Left ventricle myocardium inferior (tissue), 1 donor: Measurements from ENCODE around the gene ATN1. TPM values are rescaled to one million over a fixed set of nuclear protein-coding genes. Genes with fewer than 3 reads are reported as not detected.
A peak's percentile ranks its signal among the peaks of the same experiment; 100 is the strongest.

Experiments used
- DNase-seq: peaks from one replicate; pipeline ENCODE4 v3.0.0-alpha.2; 2020
- H3K27ac ChIP-seq: fragments of 200-600 bp; replicated peaks from 2 replicates; pipeline ENCODE4 v1.8.0; 2021
- H3K27me3 ChIP-seq: fragments of 200-600 bp; 2 replicates; pipeline ENCODE4 v1.8.0; 2021; ENCODE audit warnings: low read depth
- H3K36me3 ChIP-seq: fragments of 200-600 bp; 2 replicates; pipeline ENCODE4 v1.8.0; 2021
- H3K4me1 ChIP-seq: fragments of 200-600 bp; 2 replicates; pipeline ENCODE4 v1.8.0; 2021
- H3K4me3 ChIP-seq: fragments of 200-600 bp; 2 replicates; pipeline ENCODE4 v1.8.0; 2021; ENCODE audit warnings: mild to moderate bottlenecking, moderate library complexity
- H3K9me3 ChIP-seq: fragments of 200-600 bp; replicated peaks from 2 replicates; pipeline ENCODE4 v1.8.0; 2021
- intact Hi-C: fragments of 100-400 bp; cut with micrococcal nuclease; formaldehyde crosslinking; loops from one replicate; pipeline ENCODE4 v1.11.0; 2022
- total RNA-seq: library from RNA; stranded (reverse); fragmentation: NEBNext Ultra II Directional; extraction: Animal tissue kit (Norgen Biotek cat#: 25700); gene quantifications from one replicate; pipeline ENCODE4 v1.2.1, GENCODE V29; 2021
- TF ChIP-seq, protein P1 (sequence below): fragments of 200-600 bp; IDR thresholded peaks from 2 replicates; pipeline ENCODE4 v1.8.0; 2021; ENCODE audit warnings: antibody characterized with exemption, mild to moderate bottlenecking, borderline replicate concordance
- donor health status: DM: no; HTN: yes; CAD: no; lungs with severe emphysema.

Gene ATN1
- total RNA-seq, 1 donor from 2014 or later = 71.4 TPM

DNA sequence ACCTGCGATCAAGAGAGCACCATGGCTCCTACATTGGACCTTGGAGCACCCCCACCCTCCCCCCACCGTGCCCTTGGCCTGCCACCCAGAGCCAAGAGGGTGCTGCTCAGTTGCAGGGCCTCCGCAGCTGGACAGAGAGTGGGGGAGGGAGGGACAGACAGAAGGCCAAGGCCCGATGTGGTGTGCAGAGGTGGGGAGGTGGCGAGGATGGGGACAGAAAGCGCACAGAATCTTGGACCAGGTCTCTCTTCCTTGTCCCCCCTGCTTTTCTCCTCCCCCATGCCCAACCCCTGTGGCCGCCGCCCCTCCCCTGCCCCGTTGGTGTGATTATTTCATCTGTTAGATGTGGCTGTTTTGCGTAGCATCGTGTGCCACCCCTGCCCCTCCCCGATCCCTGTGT lies 14.0 kb downstream of the ATN1 start:
- intact Hi-C loops = no loop called here
- DNase-seq = no peak

DNA sequence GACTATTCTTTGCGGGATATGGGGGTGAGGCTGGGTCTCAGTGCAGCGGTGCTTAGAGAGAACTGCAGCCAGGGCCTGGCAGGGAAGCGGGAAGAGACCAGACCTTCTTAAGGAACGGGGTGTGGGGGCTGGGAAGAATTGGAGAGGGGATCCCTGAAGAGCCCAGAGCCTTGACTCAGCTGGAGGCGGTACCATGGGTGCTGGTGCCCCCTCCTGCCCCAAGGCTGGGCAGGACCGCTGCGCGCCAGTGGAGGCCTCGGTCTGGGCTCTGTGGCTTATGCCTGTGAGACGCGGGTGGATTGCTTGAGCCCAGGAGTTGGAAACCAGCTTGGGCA lies 14.5 kb downstream of the ATN1 start:
- no peaks in the 10 kb centered on the region for H3K27me3 ChIP-seq
- intact Hi-C loops = no loop called here
- TF ChIP-seq, protein P1, sequence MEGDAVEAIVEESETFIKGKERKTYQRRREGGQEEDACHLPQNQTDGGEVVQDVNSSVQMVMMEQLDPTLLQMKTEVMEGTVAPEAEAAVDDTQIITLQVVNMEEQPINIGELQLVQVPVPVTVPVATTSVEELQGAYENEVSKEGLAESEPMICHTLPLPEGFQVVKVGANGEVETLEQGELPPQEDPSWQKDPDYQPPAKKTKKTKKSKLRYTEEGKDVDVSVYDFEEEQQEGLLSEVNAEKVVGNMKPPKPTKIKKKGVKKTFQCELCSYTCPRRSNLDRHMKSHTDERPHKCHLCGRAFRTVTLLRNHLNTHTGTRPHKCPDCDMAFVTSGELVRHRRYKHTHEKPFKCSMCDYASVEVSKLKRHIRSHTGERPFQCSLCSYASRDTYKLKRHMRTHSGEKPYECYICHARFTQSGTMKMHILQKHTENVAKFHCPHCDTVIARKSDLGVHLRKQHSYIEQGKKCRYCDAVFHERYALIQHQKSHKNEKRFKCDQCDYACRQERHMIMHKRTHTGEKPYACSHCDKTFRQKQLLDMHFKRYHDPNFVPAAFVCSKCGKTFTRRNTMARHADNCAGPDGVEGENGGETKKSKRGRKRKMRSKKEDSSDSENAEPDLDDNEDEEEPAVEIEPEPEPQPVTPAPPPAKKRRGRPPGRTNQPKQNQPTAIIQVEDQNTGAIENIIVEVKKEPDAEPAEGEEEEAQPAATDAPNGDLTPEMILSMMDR = no peak
- H3K9me3 ChIP-seq = no peaks in the 10 kb centered on the region
- peaks cover 89% of the 10 kb centered on the region for H3K4me1 ChIP-seq
- DNase-seq = no peak
- no peak overlapping the region for H3K4me3 ChIP-seq
- peak overlapping the region; percentile 99 for H3K27ac ChIP-seq
- H3K36me3 ChIP-seq = peaks cover 42% of the 10 kb centered on the region

More for the DNA sequence above, 14.0 kb downstream of the ATN1 start:
- Histone ChIP-seq H3K9me3 (no peaks in the 10 kb centered on the region), H3K27me3 (no peaks in the 10 kb centered on the region), H3K36me3 (peaks cover 39% of the 10 kb centered on the region), H3K4me1 (peaks cover 91% of the 10 kb centered on the region), H3K27ac (peak overlapping the region; percentile 55), H3K4me3 (no peak overlapping the region)
- TF ChIP-seq, protein P1 = no peak

DNA sequence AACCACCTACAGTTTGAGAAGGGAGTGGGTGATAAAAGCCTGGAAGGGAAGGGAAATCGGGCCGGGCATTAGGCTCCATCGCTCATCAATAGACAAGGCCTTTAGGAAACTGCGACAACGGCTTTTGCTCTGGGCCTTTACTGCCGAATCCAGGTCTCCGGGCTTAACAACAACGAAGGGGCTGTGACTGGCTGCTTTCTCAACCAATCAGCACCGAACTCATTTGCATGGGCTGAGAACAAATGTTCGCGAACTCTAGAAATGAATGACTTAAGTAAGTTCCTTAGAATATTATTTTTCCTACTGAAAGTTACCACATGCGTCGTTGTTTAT lies 15.6 kb downstream of the ATN1 start:
- Histone ChIP-seq H3K4me1 (peaks cover 80% of the 10 kb centered on the region), H3K27ac (peak overlapping the region; percentile 99), H3K4me3 (peak overlapping the region; percentile 90), H3K36me3 (peaks cover 44% of the 10 kb centered on the region), H3K9me3 (no peaks in the 10 kb centered on the region), H3K27me3 (no peaks in the 10 kb centered on the region)
- peak; percentile 71 for DNase-seq
- TF ChIP-seq, protein P1 = no peak
- intact Hi-C loops = no loop called here

DNA sequence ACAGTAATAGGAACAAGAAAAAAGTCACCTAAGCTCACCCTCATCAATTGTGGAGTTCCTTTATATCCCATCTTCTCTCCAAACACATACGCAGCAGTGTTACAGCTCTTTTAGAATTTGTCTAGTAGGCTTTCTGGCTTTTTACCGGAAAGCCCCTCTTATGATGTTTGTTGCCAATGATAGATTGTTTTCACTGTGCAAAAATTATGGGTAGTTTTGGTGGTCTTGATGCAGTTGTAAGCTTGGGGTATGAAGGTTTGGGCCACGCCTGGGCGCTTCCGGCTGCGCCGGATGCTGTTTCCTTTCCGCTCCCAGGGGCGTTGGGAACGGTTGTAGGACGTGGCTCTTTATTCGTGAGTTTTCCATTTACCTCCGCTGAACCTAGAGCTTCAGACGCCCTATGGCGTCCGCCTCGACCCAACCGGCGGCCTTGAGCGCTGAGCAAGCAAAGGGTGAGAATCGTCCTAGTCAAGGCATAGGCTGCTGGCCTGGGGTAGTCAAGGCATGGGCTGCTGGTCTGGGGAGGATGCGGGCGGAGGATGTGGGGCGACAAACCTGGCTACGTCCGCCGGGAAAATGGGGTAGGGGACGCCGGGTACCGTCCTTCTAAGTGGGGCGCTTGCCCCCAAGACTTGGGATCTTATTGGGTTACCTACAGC lies 16.1 kb downstream of the ATN1 start, which contains the start of the genes C12orf57 and RNU7-1:
Gene C12orf57, plus strand, starts transcription at position 301 of the 659 bp plus-strand sequence. Its CDS starts 100 bp downstream, at position 401.
Gene RNU7-1, plus strand, starts transcription at position 95 of the 659 bp plus-strand sequence.
- TF ChIP-seq, protein P1 = no peak
- Histone ChIP-seq H3K27me3 (no peaks in the 10 kb centered on the region), H3K4me1 (peaks cover 75% of the 10 kb centered on the region), H3K4me3 (peak within 1 kb of the TSS; percentile 90), H3K27ac (peak within 1 kb of the TSS; percentile 99), H3K36me3 (peaks cover 44% of the 10 kb centered on the region), H3K9me3 (no peaks in the 10 kb centered on the region)
- DNase-seq = peak; percentile 77
- intact Hi-C loops = no loop called here

DNA sequence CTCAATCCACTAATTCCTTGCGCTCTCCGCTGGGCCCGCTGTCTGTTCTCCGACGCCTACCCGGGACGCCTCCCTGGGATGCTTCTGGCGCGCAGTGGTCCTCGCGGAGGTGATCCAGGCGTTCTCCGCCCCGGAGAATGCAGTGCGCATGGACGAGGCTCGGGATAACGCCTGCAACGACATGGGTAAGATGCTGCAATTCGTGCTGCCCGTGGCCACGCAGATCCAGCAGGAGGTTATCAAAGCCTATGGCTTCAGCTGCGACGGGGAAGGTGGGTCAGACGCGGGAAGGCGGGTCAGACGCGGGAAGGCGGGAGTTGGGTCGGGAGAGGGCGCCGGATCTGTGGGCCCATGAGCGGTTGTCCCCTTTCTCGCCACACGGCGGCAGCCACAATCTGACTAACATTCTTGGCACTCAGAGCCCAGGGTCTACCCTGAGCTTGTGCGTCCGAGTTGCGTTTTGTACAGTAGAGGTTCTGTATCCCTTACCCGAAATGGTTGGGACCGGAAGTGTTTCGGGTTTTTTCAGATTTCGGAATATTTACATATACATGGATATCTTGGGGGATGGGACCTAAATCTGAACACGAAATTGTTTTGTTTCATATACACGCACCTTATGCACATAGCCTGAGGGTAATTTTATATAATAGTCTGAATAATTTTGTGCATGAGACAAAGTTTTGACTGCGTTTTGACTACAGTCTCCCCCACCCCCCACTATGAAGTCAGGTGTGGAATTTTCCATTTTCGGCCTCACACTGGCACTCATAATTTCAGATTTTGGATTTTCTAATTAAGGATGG lies 16.8 kb downstream of the ATN1 start:
- Histone ChIP-seq H3K9me3 (no peaks in the 10 kb centered on the region), H3K4me1 (peaks cover 68% of the 10 kb centered on the region), H3K4me3 (peak overlapping the region; percentile 90), H3K36me3 (peaks cover 43% of the 10 kb centered on the region), H3K27ac (peak overlapping the region; percentile 99), H3K27me3 (no peaks in the 10 kb centered on the region)
- peak; percentile 94 for DNase-seq
- intact Hi-C loops = no loop called here
- TF ChIP-seq, protein P1 = peak; percentile 91
